GM23248 (cell line): ENCODE measurements around the gene OPRL1.

Source experiments
- EZH2 ChIP-seq: fragments of 200-600 bp; sonication (generic); IDR thresholded peaks from 2 replicates; pipeline ENCODE4 v1.6.1; 2018; ENCODE audit warnings: antibody characterized with exemption, mild to moderate bottlenecking; ENCODE audit not compliant: insufficient read depth, poor library complexity, severe bottlenecking
- EZH2phosphoT487 ChIP-seq: fragments of 200-600 bp; sonication (generic); IDR thresholded peaks from 2 replicates; pipeline ENCODE4 v1.6.1; 2018; ENCODE audit warnings: antibody characterized with exemption, moderate library complexity, mild to moderate bottlenecking, low read depth; ENCODE audit not compliant: insufficient read depth

DNA sequence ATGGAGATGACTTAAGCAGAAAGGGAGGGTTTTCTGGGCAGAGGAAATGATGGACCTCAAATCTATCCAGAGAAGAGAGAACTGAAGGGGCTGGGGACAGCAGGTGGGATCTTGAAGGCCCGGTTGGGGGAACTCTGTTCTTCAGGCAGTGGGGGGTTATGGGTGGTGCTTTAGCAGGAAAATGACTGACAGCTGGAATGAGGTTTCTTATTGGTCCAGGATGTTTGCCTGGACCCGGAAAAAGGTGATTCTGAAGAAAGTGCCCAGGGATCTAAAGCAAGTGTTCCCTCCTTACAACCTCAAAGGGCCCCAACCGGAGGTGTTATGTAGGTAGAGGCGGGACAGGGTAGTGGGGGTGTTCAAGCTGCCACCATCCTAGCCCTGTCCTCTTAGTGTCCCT, 15.6 kb downstream of the OPRL1 start:
- TF ChIP-seq EZH2 (no peak), EZH2phosphoT487 (no peak)
